GM18502 (cell line): ENCODE measurements around the gene RASSF9.

ENCODE experiments used
- ATAC-seq: cut with Tn5 transposase; IDR thresholded peaks from one replicate; pipeline ENCODE4 v1.9.1; 2021; ENCODE audit warnings: mild to moderate bottlenecking; ENCODE audit not compliant: unreplicated experiment, poor library complexity

The RASSF9 gene

DNA sequence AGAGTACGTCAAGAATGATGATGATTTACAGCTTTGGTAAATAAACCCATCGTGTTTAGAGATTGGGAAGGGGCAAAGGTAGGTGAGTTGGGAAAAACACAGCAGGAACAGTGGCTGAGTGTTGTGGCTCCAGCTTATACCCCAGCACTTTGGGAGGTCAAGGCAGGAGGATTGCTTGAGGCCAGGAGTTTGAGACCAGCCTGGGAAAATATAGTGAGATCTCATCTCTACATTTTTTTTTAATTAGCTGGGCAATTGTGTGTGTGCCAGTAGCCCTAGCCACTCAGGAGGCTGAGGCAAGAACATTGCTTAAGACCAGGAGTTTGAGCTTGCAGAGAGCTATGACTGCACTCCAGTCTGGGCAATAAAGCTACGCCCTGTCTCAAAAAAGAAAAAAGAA lies 77.1 kb downstream of the RASSF9 start:
- no peak for ATAC-seq

DNA sequence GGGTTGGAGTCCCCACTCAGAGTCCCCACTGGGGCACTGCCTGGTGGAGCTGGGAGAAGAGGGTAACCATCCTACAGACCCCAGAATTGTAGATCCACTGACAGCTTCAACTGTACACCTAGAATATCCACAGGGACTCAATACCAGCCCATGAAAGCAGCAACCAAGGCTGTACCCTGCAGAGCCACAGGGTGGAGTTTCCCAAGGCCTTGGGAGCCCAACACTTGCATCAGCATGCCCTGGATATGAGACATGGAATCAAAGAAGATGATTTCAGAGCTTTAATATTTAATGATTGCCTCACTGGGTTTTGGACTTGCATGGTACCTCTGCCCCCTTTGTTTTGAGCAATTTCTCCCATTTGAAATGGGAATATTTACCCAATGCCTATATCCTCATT lies 80.4 kb downstream of the RASSF9 start:
- ATAC-seq = no peak
